Fibroblast of skin of back (primary cell): ENCODE measurements around the gene KIF1A.

Source experiments
- DNase-seq: peaks from one replicate; pipeline ENCODE4 v3.0.0-alpha.2; 2013

The KIF1A gene

DNA sequence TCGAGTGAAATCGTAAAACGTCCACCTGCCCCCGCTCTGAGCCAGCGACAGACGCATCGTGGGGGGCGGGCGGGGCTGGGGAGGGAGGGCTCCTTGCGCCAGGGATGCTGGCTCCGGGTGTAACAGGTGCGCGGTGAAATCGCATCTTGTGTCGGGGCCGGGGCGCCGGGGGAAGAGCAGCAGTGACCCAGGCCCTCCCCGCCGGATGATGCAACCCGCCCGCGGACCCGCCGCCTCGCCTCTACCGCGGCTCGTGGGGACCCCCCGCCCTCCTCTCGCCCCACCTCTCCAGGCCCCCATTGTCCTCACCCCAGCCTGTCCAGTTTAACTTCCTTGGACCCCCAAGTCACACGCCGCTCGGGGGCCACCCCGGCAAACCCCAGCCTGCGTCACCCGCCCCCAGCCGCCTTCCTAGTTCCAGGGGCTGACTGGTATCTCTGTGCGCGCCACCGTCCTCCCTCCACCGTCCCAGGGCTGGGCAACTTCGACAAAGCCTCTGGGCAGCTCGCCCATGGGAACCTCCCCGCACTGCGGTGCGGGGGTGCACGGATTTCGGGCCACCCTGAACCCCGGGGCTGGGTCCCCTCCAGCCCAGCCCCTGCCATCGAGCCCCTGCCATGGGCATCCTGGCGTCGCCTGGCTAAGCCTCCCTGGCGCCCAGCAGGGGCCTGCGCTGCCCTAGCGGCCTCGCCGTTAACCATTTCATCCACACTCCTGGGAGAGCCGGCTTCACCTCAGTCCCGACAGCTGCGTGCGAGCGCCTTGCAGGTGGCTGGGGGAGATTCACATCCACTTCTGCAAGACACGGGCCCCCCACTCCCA lies 799 bp upstream of the KIF1A start:
- DNase-seq, result no peak

GRCh38 chr2:240819126-240819857 lies 727 bp downstream of the KIF1A start:
- no peak for DNase-seq

DNA sequence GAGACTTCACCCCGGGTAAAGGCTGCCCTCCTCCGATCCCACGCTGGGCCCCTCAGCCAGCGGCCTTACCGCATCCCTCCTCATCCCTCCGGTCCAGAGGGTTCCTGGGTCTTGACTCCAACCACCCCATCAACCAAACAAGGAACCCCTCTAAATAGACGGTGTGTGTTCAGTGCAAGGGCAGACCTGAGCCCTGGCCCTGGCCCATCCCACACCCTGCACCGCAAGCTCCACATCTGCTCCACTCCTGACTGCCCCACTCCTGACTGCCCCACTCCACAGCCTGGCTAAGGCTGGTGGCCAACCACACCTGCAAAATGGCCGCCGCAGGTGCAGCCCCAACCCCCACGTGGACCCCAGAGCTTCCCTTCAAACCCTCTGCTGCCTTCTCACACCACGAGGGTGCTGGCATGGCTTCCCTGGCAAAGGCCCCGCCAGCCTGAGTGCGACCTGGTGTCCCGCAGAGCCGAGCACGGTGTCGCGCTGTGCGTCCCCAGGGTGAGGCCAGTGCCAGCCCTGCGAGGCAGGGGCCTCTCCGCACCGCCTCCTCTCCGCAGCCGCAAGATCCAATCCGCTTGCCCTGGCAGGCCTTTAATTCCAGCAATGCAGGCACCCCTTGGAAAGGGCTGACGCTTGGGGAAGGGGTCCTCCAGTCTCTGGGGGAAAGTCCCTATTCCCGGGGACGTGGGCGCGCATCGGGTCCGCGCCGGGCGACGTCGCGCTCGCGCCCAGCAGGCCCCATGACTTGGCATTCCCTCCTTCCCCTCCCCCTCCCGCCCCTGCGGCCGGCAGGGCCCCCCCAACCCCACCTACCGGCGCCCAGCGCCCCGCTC lies 1.5 kb downstream of the KIF1A start:
- DNase-seq, result no peak

GRCh38 chr2:240817496-240818292 lies 2.3 kb downstream of the KIF1A start:
- no peak for DNase-seq

GRCh38 chr2:240816584-240817495 lies 3.2 kb downstream of the KIF1A start:
- DNase-seq, result no peak

GRCh38 chr2:240815761-240816583 lies 4.0 kb downstream of the KIF1A start:
- DNase-seq, result no peak

- no peak for DNase-seq
Measured at GRCh38 chr2:240814946-240815760, 4.9 kb downstream of the KIF1A start.

- no peak for DNase-seq
Measured at GRCh38 chr2:240814280-240814679, 5.7 kb downstream of the KIF1A start.

DNA sequence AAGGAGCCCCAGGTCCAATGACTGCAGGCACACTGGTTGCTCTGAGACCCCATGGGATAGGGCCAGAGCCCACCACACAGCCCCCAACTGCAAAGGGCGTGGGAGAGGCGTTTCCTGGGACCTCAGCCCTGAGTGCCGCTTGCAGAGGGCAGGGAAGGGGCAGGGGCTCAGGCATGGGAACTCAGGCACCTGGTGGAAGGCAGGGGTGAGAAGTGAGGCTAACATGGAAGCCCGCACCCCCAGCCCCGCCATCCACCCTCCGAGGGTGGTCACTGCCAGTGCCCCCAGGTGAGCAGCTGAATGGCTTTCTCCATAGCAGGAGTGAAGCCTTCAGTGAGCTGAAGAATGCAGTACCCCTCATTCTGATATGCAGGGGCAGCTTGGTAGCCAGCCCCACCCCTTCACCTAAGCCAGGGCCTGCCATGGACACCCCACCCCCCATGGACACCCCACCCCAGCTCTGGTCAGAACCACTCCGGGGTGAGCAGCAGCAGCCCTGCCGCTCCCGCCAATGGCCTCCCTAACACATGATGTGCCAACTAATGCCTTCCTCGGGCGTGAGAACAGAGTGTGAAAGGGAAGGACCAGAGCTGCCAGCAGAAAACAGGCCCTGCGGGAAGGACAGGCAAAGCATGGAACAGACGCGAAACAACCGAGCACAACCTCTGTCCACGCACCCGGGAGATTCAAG lies 6.6 kb downstream of the KIF1A start:
- DNase-seq, result no peak

- no peak for DNase-seq
Measured at GRCh38 chr2:240812721-240813120, 7.3 kb downstream of the KIF1A start.

- DNase-seq, result no peak
Measured at GRCh38 chr2:240812301-240812680, 7.7 kb downstream of the KIF1A start.

DNA sequence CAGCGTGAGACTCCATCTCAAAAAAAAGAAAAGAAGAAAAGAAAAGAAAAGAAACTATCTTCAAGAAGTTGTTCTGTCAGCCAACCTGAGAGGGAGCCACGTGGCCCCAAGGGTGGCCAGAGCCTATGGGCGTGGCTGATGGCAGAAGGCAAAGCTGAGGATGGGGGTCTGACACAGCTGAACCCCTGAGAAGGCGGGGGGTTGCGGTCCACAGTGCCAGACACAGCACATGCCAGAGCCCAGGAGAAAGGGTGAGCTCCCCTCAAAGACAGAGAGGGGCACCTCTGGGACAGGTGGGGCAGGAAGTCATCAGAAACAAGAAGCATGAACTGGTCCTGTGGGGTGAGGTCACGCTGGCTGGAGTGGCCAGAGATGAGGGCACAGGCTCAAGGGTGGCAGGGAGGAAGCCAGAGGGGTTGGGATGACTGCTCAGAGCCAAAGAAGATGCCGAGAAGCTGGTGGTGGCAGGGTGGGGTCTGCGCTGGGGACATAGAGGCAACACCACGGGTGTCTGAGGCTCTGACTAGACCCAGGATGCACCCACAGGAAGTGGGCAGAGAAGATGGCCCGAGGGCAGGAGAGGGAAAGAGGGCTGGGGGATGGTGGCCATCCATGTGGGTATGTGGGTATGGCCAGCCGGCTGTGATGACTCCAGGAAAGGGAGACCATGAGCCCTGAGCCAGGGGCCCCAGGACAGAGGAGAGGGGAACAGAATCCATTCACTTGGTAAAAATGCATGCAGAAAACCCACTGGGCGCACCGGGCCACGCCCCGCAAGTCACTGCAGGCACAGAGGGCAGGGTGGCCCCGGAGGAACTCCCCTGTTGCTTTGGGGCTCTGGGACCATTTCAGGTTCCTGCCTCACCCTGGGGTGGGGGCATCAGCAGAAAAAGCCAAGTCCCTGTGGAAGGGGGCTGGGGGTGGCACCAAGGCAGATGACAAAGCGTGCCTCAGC lies 8.4 kb downstream of the KIF1A start:
- no peak for DNase-seq

DNA sequence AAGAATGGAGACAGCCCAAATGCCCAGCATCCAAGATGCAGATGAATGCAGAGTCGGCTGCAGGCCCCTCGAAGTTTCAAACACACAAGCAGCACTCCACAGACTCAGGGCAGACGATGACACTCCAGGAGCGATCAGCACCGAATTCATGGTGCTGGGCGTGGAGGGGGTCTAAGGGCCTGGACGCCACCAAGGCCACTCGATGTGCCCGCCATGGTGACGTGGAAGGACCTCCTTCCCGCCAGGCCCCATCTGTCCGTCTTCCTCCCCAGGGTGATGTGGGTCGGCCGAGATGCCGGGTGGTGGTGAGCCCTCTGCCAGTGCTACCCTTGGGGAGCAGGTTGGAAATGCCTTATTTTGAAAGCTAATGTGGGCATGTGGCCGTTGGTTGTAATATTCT lies 9.4 kb downstream of the KIF1A start:
- no peak for DNase-seq

- no peak for DNase-seq
Measured at GRCh38 chr2:240810199-240810598, 9.8 kb downstream of the KIF1A start.

DNA sequence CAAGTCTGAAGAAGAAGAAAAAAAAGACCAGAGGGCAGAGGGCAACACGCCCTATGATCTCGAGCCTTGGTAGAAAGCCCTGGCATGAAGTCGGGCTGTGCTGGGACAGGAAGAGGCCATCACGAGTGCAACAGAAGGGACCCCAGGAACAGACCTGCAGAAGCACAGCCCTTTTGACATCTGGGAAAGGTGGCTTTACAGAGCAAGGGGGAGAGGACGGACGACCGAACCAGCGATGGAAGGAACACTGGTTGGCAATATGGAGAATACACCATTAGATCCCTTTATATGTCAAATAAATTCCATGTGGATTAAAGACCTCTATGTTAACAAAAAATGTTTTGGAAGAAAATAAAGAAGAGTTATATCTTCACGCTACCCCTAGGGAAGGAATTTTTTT lies 10.7 kb downstream of the KIF1A start:
- DNase-seq, result no peak

DNA sequence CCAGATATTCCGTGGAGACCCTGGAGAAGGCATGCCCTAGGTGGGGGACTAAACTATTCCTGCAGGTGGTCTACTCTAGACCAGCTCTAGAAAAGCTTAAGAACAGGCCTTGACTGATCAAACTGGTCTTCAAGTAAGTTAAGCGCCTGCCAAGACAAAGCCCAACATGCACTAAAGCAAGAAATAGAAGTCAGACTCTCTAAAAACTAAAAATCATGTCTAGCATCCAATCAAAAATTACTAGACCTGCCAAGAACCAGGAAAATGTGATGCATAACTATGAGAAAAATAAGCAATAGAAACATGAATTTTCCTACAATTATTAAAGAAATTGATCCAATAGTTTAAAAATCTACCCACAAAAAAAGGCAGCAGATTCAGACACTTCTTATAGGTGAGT lies 13.6 kb downstream of the KIF1A start:
- no peak for DNase-seq

GRCh38 chr2:240806006-240806405 lies 14.0 kb downstream of the KIF1A start:
- no peak for DNase-seq

DNA sequence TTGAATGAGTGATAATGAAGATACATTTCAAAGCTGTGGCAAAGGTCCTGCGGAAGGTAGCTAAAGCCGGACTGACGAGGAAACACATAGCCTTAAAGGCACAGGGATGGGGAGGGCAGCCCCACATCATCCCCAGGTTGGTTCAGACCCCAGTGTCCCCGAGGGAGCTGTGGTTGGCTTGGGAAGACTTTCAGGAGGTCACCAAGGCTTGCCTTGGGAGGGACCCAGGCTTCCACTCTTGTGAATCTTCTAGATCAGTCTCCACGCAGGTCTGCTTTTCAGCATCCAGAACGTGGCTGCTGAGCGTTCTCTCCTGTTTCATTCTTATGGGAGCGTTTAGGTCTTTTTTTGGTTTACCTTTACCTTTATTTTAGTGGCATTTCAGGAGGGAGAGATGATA lies 16.8 kb downstream of the KIF1A start:
- DNase-seq, result no peak
